GM20000 (cell line): Measurements from ENCODE around the gene ADM2.

Experiments used
- DNase-seq: peaks from one replicate; pipeline ENCODE4 v3.0.0; 2012; ENCODE audit warnings: low spot score
- TF ChIP-seq, protein P1 (sequence below): IDR thresholded peaks from 2 replicates; pipeline ENCODE4 v1.5.1; 2012; ENCODE audit warnings: mild to moderate bottlenecking, control low read depth; ENCODE audit errors: extremely low read depth, missing control alignments

ADM2 gene

DNA sequence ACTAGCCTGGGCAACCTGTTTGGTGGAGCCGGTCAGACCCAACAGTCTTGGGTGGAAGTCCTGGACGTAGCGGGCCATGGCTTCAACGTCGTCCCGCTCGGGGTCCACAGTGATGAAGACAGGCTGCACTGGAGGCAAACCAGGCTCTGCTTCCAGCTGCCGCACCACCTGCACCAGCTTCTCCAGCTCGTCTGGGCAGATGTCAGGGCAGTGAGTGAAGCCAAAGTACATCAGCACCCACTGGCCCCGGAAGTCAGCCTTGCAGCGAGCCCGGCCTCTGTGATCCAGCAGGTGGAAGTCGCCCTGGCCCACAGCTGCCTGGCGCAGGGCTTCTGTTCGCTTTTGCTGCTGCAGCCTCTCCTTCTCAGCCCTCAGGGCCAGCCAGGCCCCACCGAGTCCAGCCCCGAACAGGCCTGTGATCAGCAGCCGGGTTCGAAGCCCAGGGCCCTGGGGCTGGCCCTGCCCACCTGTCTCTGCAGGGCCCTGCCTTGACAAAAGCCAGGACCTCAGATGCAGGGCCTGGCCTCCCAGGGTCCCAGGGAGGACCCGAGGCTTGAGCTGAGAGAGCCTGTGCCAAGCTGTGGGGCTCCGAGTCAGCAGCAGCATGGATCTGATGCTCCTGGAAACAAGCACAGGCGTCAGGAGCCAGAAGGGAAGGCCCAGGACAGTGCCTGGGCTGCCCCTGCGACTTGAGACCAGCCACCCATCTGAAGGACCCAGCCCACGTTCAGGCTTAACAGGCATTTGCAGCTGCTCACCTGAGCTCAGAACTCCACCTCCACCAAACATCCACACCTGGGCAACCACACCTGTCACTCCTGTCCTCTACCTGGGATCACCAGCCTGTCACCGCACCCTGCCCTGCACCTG, 42.7 kb downstream of the ADM2 start:
- DNase-seq = no peak
- TF ChIP-seq, protein P1, sequence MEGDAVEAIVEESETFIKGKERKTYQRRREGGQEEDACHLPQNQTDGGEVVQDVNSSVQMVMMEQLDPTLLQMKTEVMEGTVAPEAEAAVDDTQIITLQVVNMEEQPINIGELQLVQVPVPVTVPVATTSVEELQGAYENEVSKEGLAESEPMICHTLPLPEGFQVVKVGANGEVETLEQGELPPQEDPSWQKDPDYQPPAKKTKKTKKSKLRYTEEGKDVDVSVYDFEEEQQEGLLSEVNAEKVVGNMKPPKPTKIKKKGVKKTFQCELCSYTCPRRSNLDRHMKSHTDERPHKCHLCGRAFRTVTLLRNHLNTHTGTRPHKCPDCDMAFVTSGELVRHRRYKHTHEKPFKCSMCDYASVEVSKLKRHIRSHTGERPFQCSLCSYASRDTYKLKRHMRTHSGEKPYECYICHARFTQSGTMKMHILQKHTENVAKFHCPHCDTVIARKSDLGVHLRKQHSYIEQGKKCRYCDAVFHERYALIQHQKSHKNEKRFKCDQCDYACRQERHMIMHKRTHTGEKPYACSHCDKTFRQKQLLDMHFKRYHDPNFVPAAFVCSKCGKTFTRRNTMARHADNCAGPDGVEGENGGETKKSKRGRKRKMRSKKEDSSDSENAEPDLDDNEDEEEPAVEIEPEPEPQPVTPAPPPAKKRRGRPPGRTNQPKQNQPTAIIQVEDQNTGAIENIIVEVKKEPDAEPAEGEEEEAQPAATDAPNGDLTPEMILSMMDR = no peak

DNA sequence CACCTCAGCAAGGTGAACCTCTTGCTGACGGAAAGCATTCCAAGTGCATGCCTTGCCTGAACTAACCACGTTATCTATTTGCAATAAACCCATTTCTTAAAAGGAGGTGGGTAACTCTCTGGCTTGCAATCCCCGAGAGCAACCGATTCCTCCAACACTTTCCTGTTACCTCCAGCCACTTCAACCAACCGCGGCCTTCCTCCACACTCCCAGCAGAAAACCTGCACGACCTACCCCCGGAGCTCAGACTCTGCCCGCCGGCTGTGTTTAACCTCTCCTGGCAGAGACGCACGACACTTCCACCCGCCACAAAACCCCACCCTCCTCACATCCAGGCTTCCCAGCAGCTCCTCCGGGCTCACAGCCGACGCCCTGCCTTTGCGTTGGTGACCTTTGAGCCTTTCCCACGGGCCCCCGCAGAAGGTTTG, 43.3 kb downstream of the ADM2 start:
- TF ChIP-seq, protein P1 = no peak
- no peak for DNase-seq

DNA sequence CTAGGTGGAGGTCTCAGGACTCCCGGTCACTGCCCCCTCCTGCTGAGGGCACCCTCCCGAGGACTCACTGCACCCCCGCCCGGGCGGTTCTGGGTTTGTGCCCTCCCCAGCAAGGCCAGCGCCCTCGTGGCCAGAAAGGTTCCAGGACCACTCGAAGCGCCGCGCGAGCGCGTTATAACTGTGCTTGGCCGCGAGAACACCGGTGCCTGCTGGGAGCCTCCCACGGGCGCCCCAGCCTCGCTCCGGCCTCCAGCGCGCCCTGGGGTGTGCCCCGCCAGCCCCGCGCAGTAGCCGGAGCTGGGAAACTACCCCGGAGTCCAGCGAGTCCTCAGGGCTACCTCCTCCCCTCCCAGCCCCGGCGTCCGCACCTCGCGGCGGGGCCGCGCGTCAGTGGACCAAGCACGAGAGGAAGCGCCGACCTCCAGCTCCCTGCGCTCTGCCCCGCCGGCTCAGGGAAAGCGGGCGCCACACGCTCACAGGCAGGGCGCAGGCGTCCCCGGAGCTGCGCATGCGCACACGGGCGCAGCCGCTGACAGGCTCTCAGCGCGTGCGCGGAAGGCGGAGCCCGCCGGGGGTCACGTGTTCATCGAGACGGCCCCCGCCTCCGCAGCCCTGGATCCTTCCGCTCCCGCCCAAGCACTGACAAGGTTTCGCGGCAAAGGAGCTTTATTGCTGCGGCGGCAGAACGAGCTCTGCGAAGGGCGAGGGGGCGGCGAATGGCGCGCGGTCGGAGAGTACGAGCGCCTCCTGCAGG, 43.9 kb downstream of the ADM2 start, which contains the start of gene SCO2:
Gene SCO2, minus strand, starts transcription at position 495 of the 754 bp plus-strand sequence. CDS start 1,187 bp downstream, outside the sequence.
- DNase-seq = peak; percentile 99
- TF ChIP-seq, protein P1 = peak; percentile 40

DNA sequence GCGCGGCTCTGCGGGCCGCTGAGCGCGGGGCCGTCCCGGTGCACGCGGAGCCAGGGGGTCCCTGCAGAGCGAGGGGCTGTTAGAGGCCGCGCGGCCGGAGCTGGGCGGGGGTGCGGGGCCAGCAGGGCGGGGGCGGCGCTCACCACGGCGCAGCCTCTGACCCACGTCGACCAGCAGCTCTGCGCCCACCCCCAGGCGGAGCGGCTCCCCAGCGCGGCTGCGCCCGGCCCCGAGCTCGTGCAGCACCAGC, 44.4 kb downstream of the ADM2 start:
- DNase-seq = no peak
- TF ChIP-seq, protein P1 = no peak

DNA sequence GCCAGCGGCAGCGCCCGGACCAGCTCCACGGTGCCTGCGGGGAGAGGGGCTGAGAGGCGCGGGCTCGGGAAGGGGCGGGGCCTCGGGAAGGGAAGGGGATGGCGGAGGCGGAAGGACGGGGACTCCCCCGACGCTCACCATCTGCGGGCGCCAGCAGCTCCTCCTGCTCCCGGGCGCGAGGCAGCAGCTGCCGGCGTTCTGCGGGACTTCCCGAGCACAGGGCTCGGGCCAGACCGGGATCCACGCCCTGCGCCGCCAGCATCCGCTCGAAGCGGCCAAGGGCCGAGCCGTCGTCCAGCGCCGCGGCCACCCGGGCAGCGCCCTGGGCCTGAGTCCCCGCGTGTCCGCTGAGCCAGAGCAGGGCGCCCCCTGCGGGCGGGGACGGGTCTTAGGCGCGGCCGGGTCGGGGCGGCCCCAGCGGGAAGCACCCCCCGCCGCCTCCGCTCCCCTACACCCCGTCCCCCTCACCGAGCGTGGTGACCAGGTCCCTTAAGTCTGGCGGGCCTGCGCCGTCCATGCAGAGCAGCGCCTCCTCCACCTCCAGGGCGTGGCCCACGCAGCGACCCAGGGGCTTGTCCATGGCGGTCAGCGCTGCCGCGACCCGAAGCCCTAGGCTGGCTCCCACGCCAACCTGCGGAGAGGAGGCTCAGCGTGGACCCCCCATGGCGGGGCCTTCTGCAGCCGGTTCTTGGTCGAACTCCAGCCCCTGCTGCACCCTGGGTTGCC, 44.9 kb downstream of the ADM2 start:
- DNase-seq = peak; percentile 92
- TF ChIP-seq, protein P1 = peak; percentile 61

DNA sequence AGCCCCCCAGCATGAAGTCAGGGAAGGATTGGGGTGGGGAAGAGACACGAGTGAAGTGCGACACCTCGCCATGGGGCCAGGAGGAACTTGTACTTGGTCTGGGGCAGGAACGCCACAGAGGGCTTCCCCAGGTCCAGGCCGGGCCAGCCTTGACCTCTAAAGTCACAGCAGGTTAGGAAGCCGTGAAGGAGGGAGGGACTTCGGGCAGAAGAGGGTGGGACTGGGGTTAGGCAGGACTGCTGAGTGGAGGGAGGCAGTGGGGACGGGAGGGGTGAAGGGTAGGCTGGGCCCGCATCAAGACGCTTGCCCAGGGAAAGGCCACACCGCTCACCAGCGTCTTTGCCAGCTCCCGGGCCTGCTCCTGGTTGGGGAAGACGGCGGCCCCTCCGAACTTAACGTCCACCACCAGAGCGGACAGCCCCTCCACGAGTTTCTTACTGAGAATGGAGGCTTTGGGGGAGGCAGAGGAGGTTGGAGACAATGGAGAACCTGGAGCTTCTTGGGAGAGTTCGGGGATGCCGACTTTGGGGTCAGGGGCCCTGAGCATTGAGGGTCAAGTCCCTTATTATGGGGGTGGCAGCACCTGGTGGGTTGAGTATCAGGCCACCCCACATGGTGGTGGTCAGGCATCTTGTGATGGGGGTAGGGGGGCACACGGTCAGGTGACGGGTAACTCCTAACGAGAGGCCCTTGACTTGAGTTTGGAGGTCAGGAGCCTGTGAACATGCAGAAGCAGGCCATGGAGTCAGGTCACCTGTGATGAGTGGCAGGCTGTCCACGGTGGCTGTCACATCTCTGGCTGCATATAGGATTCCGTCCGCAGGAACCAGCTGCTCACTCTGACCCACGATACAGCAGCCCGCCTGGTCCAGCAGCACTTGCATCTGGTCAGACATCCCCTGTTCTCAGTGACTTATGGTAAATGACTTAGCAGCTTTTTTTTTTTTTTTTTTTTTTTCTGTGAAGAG, 45.8 kb downstream of the ADM2 start:
- TF ChIP-seq, protein P1 = no peak
- DNase-seq = peak; percentile 85
